Thyroid gland (tissue), 4 donors: ENCODE data around the gene FAM241A.
A peak's percentile ranks its signal among the peaks of the same experiment; 100 is the strongest.

ENCODE experiments used
- POLR2A ChIP-seq, 2 donors: fragments of 450-650 bp; IDR thresholded peaks; one replicate each; pipeline ENCODE4 v1.6.1; 2017; ENCODE audit warnings: antibody characterized with exemption in 2 of 2, mild to moderate bottlenecking in 2 of 2, moderate library complexity in 1 of 2
- TF ChIP-seq, protein P1 (sequence below), 6 experiments: fragments of 200-600 bp in 3 of 6; fragments of 450-650 bp in 3 of 6; sonication (generic) in 3 of 6; IDR thresholded peaks; one replicate each; pipeline ENCODE4 v1.5.1; 2016 to 2019; ENCODE audit warnings: antibody characterized with exemption in 6 of 6, mild to moderate bottlenecking in 2 of 6, inconsistent platforms in 1 of 6, moderate library complexity in 1 of 6

DNA sequence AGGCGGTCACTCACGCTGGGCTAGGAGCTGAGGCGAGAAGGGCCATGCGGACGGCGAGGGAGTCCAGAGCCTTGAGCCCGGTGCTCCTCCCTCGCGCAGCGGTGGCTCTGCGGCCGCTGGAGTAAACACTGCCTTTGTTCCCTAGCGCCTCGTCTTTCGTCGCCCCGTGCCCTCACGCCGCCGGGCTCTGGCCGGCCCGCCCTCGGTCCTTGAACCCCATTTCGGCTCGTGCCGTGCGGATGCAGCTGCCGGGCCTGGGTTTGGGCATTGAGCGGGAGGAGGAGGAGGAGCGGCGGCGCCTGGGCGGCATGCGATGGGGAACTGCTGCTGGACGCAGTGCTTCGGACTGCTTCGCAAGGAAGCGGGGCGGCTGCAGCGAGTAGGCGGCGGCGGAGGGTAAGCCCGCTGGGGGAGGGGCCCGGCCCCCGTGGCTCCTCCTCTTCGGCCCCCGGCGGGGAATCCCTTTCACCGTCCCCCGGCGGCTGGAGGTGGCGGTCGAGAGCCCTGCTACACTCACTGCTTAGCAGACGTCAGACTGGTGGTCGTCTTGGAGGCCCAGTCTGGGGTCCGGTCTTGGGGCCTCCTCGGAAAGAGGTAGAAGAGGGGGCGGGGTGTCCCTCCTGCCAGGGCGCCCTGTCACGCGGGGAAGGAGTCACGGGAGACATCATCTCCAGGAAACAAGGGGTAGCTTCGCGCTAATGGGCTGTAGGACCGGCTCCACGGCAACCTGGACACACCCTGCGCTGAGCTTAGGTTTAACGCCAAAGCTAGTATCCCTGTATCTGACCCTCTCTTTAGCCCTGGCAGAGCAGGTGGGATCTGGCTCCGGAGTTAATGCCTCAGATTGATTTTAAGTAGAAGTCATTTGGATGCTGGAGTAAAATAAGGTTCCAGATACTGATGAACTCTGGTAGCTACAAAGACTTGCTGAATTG is 86.8 kb downstream of the FAM241A start, which contains the start of gene AP1AR:
- peak in 1 of 2 donors; percentile 94 for TF ChIP-seq POLR2A (IDR thresholded peaks at IDR 0.05)
- TF ChIP-seq, protein P1, sequence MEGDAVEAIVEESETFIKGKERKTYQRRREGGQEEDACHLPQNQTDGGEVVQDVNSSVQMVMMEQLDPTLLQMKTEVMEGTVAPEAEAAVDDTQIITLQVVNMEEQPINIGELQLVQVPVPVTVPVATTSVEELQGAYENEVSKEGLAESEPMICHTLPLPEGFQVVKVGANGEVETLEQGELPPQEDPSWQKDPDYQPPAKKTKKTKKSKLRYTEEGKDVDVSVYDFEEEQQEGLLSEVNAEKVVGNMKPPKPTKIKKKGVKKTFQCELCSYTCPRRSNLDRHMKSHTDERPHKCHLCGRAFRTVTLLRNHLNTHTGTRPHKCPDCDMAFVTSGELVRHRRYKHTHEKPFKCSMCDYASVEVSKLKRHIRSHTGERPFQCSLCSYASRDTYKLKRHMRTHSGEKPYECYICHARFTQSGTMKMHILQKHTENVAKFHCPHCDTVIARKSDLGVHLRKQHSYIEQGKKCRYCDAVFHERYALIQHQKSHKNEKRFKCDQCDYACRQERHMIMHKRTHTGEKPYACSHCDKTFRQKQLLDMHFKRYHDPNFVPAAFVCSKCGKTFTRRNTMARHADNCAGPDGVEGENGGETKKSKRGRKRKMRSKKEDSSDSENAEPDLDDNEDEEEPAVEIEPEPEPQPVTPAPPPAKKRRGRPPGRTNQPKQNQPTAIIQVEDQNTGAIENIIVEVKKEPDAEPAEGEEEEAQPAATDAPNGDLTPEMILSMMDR (IDR thresholded peaks at IDR 0.05): peak in 4 of 6 experiments; percentile 19 to 34 (median 28)
